DMS153 (cell line): Measurements from ENCODE around the gene ABCA3.
"Not testable (repeated sequence)": the region's sequence is repeated elsewhere in the genome, so short reads cannot be mapped to it uniquely, and the experiment has no call there.

Experiments used
- DNase-seq: peaks from one replicate; lab custom pipeline; 2025; lab: John Stamatoyannopoulos, UW

The ABCA3 gene

DNA sequence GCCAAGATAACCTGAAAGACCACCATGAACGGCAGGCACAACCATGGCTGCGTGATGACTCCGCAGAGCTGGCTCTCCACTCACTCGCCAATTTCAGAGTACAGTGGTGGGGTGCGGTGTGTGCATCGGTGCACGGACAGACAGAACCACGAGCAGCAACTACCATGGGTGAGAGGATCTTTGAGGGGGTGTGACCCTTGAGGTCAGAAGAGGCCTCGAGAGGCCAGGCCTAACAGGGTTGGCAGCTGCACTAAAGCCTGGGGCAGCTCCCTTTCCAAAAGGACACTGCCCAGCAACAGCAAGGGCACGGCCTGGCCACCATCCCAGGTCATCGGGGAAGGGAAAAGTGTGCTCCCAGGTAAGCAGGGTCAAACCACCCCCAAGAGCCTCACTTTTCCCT is 87.2 kb downstream of the ABCA3 start:
- DNase-seq, result no peak

GRCh38 chr16:2252806-2253148 is 87.8 kb downstream of the ABCA3 start:
- DNase-seq, result no peak

DNA sequence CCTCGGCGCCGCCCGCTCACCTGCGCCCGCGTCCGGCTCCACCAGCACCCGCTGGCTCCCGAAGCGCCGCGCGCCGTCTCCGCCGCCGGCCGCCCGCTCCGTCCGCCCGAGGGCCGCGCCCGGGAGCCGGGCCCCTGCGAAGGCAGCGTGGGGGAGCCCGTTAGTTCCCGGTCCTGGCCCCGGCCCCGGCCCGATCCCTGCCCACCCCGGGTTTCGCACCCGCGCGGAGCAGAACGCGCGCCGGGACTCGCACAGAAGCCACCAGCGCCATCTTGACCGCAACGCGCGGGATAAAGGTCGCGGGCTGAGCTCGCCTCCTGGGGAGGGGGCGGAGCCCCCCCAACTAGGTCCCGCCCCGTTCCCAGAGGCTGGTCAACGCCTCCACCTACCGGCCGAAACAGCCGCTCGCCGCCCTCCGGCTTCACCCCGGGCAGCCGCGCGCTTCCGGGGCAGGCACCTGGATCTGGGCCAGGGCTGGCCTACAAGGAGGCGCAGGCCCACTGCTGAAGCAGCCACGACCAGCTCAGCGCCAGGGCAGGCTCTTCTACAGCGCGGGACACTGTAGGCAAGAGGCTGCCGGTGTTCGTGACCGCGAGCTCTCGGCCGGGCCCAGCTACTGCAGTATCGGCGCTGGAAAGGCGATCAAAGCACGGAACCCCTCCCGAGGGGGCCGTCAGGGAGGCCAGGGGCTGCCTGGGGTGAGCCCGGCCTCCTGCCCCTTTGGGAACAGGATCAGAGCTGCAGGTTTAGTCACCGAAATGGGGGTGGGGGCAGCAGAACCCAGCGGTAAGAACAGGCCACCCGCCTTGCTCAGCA is 89.0 kb downstream of the ABCA3 start, which contains the start of gene ECI1:
Gene ECI1, minus strand, starts transcription at position 292 of the 816 bp plus-strand sequence. Its CDS starts 21 bp downstream, at position 271.
- peak; percentile 89 for DNase-seq

- no peak for DNase-seq
These were observed 89.8 kb downstream of the ABCA3 start for GRCh38 chr16:2250652-2251295.

DNA sequence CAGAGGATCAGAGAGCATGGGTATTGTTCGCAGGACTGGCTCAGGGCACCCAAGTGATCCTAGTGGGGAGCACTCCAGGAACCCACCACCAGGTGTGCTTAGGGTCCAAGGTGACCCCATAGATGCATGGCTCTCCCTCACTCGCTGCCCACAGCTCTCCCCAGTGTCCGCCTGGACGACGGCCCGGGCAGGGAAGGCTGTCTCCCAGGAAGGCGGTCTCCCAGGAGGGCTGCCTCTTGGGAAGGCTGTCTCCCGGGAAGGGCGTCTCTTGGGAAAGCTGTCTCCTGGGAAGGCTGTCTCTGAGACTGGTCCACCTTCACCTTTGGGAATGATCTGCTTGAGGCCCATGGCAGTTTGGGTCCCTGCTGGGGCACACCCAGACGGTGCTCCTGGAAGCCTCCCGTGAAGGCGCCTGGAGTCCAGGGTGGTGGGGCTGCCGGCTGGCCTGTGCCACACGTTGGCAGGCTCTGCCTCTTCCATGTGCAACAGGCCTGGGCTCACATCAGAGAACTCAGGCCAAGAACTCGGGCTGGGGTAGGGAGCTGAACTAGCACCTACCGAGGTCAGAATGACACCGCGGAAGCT is 94.1 kb downstream of the ABCA3 start:
- no peak for DNase-seq

DNA sequence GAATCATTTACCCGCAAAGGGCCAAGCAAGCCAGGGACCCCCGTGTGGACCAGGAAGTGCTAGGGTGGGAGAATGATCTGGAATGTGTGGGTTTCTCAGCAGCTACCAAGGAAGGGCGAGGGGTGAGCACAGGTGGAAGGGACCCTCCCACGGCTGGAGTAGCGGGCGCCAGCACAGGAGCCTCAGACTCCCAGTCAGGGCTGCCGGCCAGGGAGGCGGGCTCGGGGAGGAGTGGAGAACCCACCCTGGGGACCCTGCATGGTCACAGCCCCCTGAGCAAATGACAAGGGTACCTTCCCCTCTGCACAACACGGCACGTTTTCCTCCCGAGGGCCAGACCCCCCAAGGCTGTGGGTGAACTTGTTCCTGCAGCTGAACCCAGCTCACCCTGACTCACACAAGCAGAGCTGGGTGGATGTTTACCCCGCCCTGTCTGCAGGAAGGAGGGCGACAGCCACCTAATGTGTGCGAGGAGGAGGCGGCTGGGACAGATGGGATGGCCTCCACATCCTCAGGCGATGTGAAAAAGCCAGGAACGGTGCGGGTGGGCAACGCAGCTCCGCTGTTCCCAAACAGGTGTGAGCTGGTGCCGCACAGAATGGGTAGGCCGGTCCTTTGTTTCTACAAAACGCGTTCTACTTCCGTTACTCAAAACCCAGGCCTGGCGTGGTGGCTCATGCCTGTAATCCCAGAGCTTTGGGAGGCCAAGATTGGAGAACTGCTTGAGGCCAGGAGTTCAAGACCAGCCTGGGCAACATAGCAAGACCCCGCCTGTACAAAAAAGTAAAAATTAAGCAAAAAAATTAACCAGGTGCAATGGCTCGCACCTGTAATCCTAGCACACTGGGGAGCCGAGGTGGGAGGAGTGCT is 95.4 kb downstream of the ABCA3 start:
- no peak for DNase-seq

DNA sequence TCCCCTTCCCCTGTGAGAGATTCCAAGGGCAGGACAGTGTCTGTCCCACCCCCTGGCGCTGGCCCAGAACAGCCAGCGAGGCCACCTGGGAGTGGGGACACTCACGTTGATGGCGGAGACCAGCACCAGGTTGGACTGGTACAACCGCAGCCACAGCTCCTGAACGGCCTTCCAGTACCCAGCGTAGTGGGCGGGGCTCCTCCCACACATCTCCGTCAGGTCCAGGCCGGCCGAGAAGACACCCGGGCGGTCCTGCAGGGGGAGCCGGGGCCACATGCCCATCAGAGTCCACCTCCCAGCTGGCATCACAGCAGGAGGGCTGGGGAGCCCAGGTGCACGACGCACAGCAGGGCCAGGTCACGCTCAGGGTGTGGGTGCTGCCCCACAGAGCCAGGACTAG is 96.2 kb downstream of the ABCA3 start:
- no peak for DNase-seq

GRCh38 chr16:2243781-2244180 is 96.7 kb downstream of the ABCA3 start:
- DNase-seq, result no peak

DNA sequence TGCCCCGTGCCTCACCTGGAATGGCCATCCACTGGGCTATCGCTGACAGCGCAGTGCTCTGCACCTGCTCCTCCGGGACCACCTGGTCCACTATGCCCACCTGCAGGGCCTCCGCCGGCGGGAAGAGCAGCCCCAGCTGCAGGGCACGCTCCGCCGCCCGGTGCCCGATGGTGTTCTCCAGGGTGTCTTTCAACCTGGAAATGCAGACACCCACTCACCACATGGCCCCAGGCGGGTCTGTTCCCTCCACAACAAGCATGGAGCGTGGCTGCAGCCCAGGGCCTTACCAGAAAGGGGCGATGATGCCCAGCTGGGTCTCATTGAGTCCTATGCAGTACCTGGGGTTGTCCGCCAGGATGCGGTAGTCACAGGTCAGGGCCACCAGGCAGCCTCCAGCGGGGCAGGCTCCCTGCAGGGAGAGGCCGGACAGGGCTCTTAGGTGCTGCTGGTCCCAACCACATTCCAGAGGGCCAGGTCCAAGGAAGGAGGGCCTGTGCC is 97.4 kb downstream of the ABCA3 start:
- no peak for DNase-seq

DNA sequence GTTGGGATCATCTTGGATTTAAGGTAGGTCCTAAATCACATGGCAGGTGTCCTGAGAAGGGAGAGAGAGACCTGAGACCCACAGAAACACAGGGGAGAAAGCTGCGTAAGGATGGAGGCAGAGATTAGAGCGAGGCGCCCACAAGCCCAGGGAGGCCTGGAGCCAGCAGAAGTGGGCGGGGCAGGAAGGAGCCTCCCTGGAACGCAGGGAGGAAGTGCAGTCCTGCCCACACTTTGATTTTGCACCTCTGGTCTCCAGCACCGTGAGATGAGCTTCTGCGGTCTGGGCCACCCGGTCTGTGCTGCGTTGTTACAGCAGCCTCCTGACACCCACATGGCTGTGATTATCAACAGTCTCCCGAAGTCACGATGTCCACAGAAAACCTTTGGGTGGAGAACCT is 97.9 kb downstream of the ABCA3 start:
- no peak for DNase-seq

DNA sequence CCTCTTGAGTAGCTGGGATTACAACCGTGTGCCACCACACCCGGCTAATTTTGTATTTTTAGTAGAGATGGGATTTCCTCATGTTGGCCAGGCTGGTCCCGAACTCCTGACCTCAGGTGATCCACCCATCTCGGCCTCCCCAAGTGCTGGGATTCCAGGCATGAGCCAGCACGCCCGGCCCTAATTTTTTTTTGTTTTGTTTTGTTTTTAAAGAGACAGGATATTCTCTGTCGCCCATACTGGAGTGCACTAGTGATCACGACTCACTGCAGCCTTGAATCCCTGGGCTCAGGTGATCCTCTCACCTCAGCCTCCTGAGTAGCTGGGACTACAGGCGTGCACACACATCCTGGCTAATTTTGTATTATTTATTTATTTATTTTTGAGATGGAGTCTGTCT is 100.2 kb downstream of the ABCA3 start:
- not testable (repeated sequence) for DNase-seq

DNA sequence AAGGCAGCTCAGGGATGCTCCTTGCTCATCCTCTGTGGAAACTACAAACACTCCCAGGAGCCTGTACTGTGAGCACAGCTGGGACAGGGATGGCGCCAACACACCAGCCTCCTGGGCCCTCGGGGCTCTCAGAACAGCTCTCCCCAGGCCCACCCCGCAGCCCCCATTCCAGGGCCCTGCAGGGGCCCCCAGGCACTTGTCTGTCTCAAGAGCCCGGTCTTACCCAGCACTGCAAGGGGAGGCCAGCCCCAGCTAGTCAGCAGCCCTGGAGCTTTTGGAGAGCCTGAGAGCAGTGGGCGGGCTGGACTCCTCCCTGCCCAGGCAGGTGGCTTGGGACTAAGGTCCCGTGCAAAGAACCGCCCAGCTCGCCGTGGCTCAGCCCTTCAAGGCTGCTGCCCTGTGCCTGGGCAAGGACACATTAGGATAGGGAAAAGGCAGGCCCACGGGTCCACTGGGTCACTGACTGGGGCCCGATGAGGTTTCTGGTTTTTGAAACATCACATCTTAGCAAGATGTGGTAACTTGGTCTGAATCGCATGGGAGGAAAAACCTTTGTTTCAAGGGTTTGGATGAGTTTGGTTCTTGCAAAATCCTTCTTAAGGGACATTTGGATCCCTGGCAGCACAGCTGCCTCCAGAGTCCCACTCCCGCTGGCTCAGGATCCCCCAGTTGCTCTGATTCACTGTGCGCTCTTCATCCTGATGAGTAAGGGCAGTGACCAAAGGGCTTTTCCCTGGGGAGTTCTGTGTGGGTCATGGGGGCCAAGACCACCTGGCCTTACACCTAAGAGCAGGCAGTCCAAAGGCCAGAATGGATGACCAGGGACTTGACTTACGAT is 101.5 kb downstream of the ABCA3 start:
- DNase-seq, result no peak

DNA sequence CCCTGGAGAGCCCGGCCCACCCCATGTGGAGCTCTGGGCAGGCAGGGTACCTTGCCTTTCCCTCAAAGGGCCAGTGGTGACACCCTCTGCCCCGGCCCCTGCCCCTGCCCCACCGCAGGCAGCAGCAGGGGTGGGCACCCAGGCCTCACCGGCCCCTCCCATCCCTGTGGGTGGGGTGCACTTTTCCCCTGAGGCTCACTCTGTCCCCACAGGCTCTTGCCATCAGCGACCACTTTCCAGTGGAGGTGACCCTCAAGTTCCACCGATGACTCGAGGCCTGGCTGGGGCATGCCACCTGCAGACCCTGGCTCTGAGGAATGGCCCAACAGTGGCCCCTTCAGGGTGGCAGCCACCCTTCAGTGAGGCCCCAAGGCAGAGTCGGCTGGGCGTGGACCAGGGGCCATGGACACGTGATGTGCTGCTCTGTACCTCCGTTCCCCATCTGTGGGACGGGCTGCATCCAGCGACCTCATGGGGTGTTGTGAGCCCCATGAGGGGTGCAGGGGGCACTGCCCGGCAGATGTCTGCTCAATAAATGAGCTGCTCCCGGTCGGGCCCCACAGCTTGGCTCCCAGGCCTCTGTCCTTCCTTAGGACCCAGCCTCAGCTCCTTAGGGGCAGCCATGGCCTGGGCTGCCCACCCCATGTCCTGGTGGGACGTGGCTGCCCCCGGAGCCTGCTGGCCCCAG is 102.2 kb downstream of the ABCA3 start:
- no peak for DNase-seq

DNA sequence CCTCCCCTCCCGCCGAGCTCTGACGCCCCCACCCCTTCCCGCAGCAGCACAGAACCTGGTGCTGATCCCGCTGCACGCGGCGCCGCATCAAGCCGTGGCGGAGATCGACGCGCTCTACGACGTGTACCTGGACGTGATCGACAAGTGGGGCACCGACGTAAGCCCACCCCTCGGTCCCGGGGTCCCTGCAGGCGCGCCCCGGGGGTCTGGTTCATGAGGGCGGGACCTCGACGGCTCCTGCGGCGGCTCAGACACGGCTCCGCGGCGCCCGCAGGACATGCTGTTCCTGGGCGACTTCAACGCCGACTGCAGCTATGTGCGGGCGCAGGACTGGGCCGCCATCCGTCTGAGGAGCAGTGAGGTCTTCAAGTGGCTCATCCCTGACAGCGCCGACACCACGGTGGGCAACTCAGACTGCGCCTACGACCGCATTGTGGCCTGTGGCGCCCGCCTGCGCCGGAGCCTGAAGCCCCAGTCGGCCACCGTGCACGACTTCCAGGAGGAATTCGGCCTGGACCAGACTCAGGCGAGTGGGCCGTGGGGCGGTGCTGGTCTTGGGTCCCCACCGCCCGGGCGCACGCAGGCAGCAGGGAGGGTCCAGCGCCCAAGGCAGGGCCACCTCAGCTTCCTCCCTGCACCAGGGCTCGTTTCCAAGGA is 102.9 kb downstream of the ABCA3 start:
- no peak for DNase-seq

- DNase-seq, result no peak
These were observed 103.4 kb downstream of the ABCA3 start for GRCh38 chr16:2237102-2237482.

GRCh38 chr16:2236337-2237101 is 104.0 kb downstream of the ABCA3 start, which contains the start of gene DNASE1L2:
Gene DNASE1L2 (plus strand): TSS chr16:2236444. CDS start chr16:2236817, 373 bp downstream.
- DNase-seq, result no peak

DNA sequence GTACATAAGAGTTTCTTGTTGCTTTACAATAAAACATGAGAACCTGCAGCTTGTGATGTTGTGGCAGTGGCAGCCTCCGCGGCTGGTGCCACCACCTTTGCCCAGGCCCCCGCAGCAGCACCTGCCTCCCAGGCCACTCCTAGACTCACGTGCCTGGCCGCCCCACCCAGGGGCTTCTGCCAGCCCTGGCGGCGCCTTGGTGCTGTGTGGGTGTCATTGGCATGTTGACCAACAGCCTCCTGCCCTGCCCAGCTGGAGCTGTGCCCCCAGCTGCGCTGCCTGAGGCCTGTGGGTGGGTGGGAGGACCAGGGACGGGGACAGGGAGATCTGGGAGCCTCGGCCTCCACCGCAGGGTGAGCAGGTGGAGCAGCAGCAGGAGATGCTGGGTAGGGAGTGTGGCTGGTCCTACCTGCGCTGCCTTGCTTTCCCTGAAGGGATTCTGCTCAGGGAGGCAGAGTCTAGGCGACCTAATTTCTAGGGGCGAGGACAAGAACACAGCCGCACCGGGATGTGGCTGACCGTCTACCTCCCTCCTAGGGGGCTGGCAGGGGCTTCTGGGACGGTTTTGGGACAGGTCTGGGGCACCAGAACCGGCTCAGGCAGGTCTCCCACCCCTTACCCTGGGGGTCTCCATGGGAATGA is 104.7 kb downstream of the ABCA3 start:
- no peak for DNase-seq

GRCh38 chr16:2235234-2235651 is 105.3 kb downstream of the ABCA3 start:
- DNase-seq, result no peak

DNA sequence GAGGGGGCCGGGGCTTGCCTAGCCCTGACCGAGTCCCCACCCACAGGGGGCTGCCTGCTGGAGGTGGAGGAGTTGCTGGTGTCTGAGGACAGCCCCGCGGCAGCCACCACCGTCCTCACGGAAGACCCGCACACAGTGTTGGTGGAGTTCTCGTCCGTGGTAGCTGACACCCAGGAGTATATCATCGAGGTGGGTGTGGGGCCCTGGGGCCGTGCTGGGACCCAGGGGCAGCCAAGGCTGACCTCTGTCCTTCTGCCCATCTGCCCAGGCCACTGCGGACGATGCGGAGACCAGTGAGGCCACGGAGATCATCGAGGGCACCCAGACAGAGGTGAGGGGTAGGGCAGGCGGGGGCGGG is 105.7 kb downstream of the ABCA3 start:
- no peak for DNase-seq
